GM23338 (cell line): Measurements from ENCODE around the gene CAP1. TPM values are rescaled to one million over a fixed set of nuclear protein-coding genes. Genes with fewer than 3 reads are reported as not detected.

Source experiments
- ATAC-seq: fragments of 200-7000 bp; cut with Tn5 transposase; 3 replicates; pipeline ENCODE4 v1.9.1; 2020
- DNase-seq: peaks from one replicate; pipeline ENCODE4 v3.0.0-alpha.2; 2015; ENCODE audit warnings: low spot score
- H2AFZ ChIP-seq: fragments of 200-600 bp; sonication (generic); 2 replicates; pipeline ENCODE4 v1.8.0; 2016; ENCODE audit warnings: antibody characterized with exemption, mild to moderate bottlenecking, moderate library complexity
- H3F3A ChIP-seq: fragments of 200-600 bp; sonication (generic); replicated peaks from 2 replicates; pipeline ENCODE4 v1.8.0; 2017; ENCODE audit warnings: antibody characterized with exemption, mixed run types, low read depth
- H3K27ac ChIP-seq: fragments of 200-600 bp; sonication (generic); 2 replicates; pipeline ENCODE4 v1.6.1; 2016; ENCODE audit warnings: low read depth
- H3K27me3 ChIP-seq: fragments of 200-600 bp; sonication (generic); 2 replicates; pipeline ENCODE4 v1.8.0; 2016; ENCODE audit warnings: mild to moderate bottlenecking, mixed run types, moderate library complexity; ENCODE audit not compliant: insufficient read depth
- H3K36me3 ChIP-seq: fragments of 200-600 bp; sonication (generic); 2 replicates; pipeline ENCODE4 v1.8.0; 2016; ENCODE audit warnings: mild to moderate bottlenecking; ENCODE audit not compliant: insufficient read depth
- H3K4me1 ChIP-seq: fragments of 200-600 bp; sonication (generic); 2 replicates; pipeline ENCODE4 v1.8.0; 2016; ENCODE audit warnings: mild to moderate bottlenecking, moderate library complexity; ENCODE audit not compliant: insufficient read depth
- H3K4me2 ChIP-seq: fragments of 200-600 bp; sonication (generic); 2 replicates; pipeline ENCODE4 v1.7.1; 2017; ENCODE audit warnings: mixed run types
- H3K4me3 ChIP-seq: fragments of 200-600 bp; sonication (generic); 2 replicates; pipeline ENCODE4 v1.6.1; 2016; ENCODE audit warnings: mixed run types
- H3K79me2 ChIP-seq: fragments of 200-600 bp; sonication (generic); replicated peaks from 2 replicates; pipeline ENCODE4 v1.8.0; 2017; ENCODE audit warnings: mild to moderate bottlenecking; ENCODE audit not compliant: insufficient read depth
- H3K9me2 ChIP-seq: fragments of 200-600 bp; sonication (generic); 2 replicates; pipeline ENCODE4 v1.8.0; 2017; ENCODE audit not compliant: insufficient read depth
- H4K20me1 ChIP-seq: fragments of 200-600 bp; sonication (generic); replicated peaks from 2 replicates; pipeline ENCODE4 v1.8.0; 2017; ENCODE audit warnings: mild to moderate bottlenecking; ENCODE audit not compliant: insufficient read depth
- H3K27ac Mint-ChIP-seq: 2 replicates; pipeline ENCODE4 v1.8.0; 2020; ENCODE audit warnings: inconsistent platforms, mild to moderate bottlenecking, moderate library complexity, mixed read lengths
- H3K27me3 Mint-ChIP-seq: 3 replicates; pipeline ENCODE4 v1.8.0; 2022; ENCODE audit warnings: low read depth, mild to moderate bottlenecking, moderate library complexity, mixed read lengths, inconsistent platforms; ENCODE audit not compliant: insufficient read depth, poor library complexity
- H3K36me3 Mint-ChIP-seq: 3 replicates; pipeline ENCODE4 v1.8.0; 2021; ENCODE audit warnings: low read depth, mild to moderate bottlenecking, inconsistent platforms, moderate library complexity, mixed read lengths
- H3K4me1 Mint-ChIP-seq: 3 replicates; pipeline ENCODE4 v1.8.0; 2020; ENCODE audit warnings: mild to moderate bottlenecking, inconsistent platforms, mixed read lengths
- H3K4me3 Mint-ChIP-seq: 3 replicates; pipeline ENCODE4 v1.8.0; 2021; ENCODE audit warnings: moderate library complexity, mild to moderate bottlenecking, inconsistent platforms, mixed read lengths
- H3K9me3 Mint-ChIP-seq: 3 replicates; pipeline ENCODE4 v1.8.0; 2020; ENCODE audit warnings: moderate library complexity, mild to moderate bottlenecking, inconsistent platforms, mixed read lengths
- CREB1 ChIP-seq: fragments of 250-450 bp; sonication (Bioruptor Pico); IDR thresholded peaks from 2 replicates; pipeline ENCODE4 v1.5.0; 2020; ENCODE audit warnings: low read depth, mild to moderate bottlenecking, moderate library complexity
- CTCF ChIP-seq, 2 experiments: fragments of 200-600 bp in 1 of 2; sonication (generic) in 1 of 2; conservative IDR thresholded peaks; 2 replicates each; pipeline versions ENCODE4 v1.5.1 to v1.6.1; 2016 to 2017; ENCODE audit warnings: antibody characterized with exemption in 2 of 2, low read depth in 2 of 2, mild to moderate bottlenecking in 2 of 2, moderate library complexity in 1 of 2
- EZH2 ChIP-seq: fragments of 200-600 bp; sonication (generic); IDR thresholded peaks from one replicate; pipeline ENCODE4 v1.8.0; 2017; ENCODE audit warnings: antibody characterized with exemption, mild to moderate bottlenecking, low read depth; ENCODE audit not compliant: unreplicated experiment
- POLR2AphosphoS5 ChIP-seq: IDR thresholded peaks from 2 replicates; pipeline ENCODE4 v1.6.1; 2016; ENCODE audit warnings: antibody characterized with exemption, low read depth
- REST ChIP-seq: IDR thresholded peaks from one replicate; pipeline ENCODE4 v1.6.1; 2018; ENCODE audit warnings: antibody characterized with exemption; ENCODE audit not compliant: unreplicated experiment
- polyA plus RNA-seq: library from polyadenylated mRNA; unstranded; fragments of >200 nt; fragmentation: Nextera tagmentation; extraction: Ambion mirVana; gene quantifications from 2 replicates; pipeline ENCODE4 v1.2.1, GENCODE V29; 2016
- total RNA-seq: library from RNA; depleted of rRNA; stranded (reverse); fragments of >200 nt; shearing (Covaris generic); gene quantifications from 2 replicates; pipeline ENCODE4 v1.2.3, GENCODE V29; 2014
- TF ChIP-seq, protein P1 (sequence below): IDR thresholded peaks from 2 replicates; pipeline ENCODE4 v1.6.1; 2016; ENCODE audit warnings: antibody characterized with exemption

Gene CAP1
- total and polyA plus RNA-seq, 2 experiments from 2014 or later = 133 to 254 TPM

DNA sequence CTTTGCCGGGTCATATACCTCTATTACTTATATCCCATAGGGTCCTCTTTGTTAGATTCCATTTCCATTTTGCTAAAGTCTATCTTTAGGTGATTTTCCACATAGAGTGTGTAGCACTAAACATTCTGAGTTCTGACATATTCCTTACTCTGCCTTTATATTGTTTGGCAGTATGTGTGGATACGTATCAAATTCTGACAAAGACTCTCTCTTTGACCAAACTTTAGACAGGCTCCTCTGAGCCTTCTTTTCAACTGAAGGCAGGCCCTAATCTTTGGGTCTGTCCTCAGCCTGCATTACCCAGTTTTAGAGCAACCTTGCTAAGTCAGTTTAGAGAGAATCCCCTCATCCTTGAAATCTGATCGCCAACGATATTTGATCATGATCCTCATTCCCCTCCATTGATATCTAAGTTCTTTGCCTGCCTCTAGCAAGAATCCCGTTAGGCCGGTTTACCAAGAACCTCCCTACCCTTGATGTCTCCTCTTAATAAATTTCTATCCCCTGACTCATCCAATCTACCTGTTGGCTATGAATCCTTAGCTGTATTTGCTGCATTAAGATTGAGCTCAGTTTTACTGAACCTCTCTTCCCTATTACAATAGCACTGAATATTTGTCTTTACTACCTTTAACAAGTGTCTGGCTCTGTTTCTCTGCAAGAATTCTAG, 66.9 kb downstream of the CAP1 start (continued):
- TF ChIP-seq CTCF (conservative IDR thresholded peaks at IDR 0.05; ENCODE audit: low read depth in 2 of 2) = no peak
- no peak for TF ChIP-seq EZH2

- no peaks in the 10 kb centered on the region for H3K4me1 ChIP-seq
- no peaks in the 10 kb centered on the region for H4K20me1 ChIP-seq
- H3K4me3 ChIP-seq = no peak overlapping the region
- H3K27ac Mint-ChIP-seq = no peak overlapping the region
- peaks cover 6% of the 10 kb centered on the region for H3K4me1 Mint-ChIP-seq
- H3K27ac ChIP-seq = no peak overlapping the region
- no peak for DNase-seq
- 0 out of 3 replicates have a peak, but pooled peaks cover 6% of the 10 kb centered on the region for H3K9me3 Mint-ChIP-seq
- H3K79me2 ChIP-seq = no peaks in the 10 kb centered on the region
- 0 out of 2 replicates have a peak, but pooled peaks cover 9% of the 10 kb centered on the region for H3K9me2 ChIP-seq
- H2AFZ ChIP-seq = no peak overlapping the region
- no peaks in the 10 kb centered on the region for H3K36me3 Mint-ChIP-seq
- 0 out of 2 replicates have a peak, but pooled peaks cover 2% of the 10 kb centered on the region for H3K27me3 ChIP-seq
- no peaks in the 10 kb centered on the region for H3K36me3 ChIP-seq
- peaks cover 4% of the 10 kb centered on the region for H3K27me3 Mint-ChIP-seq
- H3F3A ChIP-seq = no peaks in the 10 kb centered on the region
- no peak for TF ChIP-seq POLR2AphosphoS5
- no peak for ATAC-seq
- no peak overlapping the region for H3K4me2 ChIP-seq
- no peak overlapping the region for H3K4me3 Mint-ChIP-seq
Observed at GRCh38 chr1:40110389-40110788, 69.9 kb downstream of the CAP1 start.

GRCh38 chr1:40114400-40114799, 73.9 kb downstream of the CAP1 start:
- Histone ChIP-seq H3F3A (no peaks in the 10 kb centered on the region), H3K4me2 (no peak overlapping the region), H2AFZ (no peak overlapping the region), H3K4me3 (no peak overlapping the region), H3K27ac (no peak overlapping the region), H3K36me3 (no peaks in the 10 kb centered on the region), H4K20me1 (no peaks in the 10 kb centered on the region), H3K27me3 (0 out of 2 replicates have a peak, but pooled peaks cover 2% of the 10 kb centered on the region), H3K4me1 (no peaks in the 10 kb centered on the region), H3K9me2 (0 out of 2 replicates have a peak, but pooled peaks cover 2% of the 10 kb centered on the region), H3K79me2 (no peaks in the 10 kb centered on the region)
- Mint-ChIP-seq H3K4me1 (no peaks in the 10 kb centered on the region), H3K27me3 (peaks cover 6% of the 10 kb centered on the region), H3K36me3 (no peaks in the 10 kb centered on the region), H3K9me3 (0 out of 3 replicates have a peak, but pooled peaks cover 6% of the 10 kb centered on the region), H3K27ac (no peak overlapping the region), H3K4me3 (no peak overlapping the region)
- no peak for DNase-seq
- ATAC-seq = no peak
- TF ChIP-seq, protein P1, sequence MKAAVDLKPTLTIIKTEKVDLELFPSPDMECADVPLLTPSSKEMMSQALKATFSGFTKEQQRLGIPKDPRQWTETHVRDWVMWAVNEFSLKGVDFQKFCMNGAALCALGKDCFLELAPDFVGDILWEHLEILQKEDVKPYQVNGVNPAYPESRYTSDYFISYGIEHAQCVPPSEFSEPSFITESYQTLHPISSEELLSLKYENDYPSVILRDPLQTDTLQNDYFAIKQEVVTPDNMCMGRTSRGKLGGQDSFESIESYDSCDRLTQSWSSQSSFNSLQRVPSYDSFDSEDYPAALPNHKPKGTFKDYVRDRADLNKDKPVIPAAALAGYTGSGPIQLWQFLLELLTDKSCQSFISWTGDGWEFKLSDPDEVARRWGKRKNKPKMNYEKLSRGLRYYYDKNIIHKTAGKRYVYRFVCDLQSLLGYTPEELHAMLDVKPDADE = no peak
- no peak for TF ChIP-seq CREB1 (CRISPR knock-in tag)
- TF ChIP-seq POLR2AphosphoS5 = no peak
- no peak for TF ChIP-seq REST
